Suppressor macrophage (primary cell): ENCODE results near the gene NRROS.

Source experiments
- DNase-seq, 4 experiments: peaks; one replicate each; pipeline ENCODE4 v3.0.0-alpha.2; 2020 to 2022

Gene NRROS

GRCh38 chr3:196686436-196686835 is 46.9 kb downstream of the NRROS start:
- DNase-seq = no peak

GRCh38 chr3:196688349-196688748 is 48.9 kb downstream of the NRROS start:
- peak; percentile 93 to 98 (median 94) for DNase-seq

- peak; percentile 24 to 64 (median 48) for DNase-seq
Measured at GRCh38 chr3:196689941-196690660, 50.6 kb downstream of the NRROS start.

- peak in 3 of 4 experiments; percentile 46 to 65 (median 55) for DNase-seq
Measured at GRCh38 chr3:196691386-196691785, 51.9 kb downstream of the NRROS start.

- DNase-seq = peak; percentile 46 to 65 (median 54)
Measured at GRCh38 chr3:196694202-196694638, 54.7 kb downstream of the NRROS start.

- DNase-seq = peak in 1 of 4 experiments; percentile 21
Measured at GRCh38 chr3:196694941-196695848, 55.7 kb downstream of the NRROS start.

GRCh38 chr3:196695849-196696226 is 56.3 kb downstream of the NRROS start:
- peak in 1 of 4 experiments; percentile 13 for DNase-seq

- no peak for DNase-seq
Measured at GRCh38 chr3:196697270-196697669, 57.8 kb downstream of the NRROS start.

- no peak for DNase-seq
Measured at GRCh38 chr3:196699749-196700148, 60.3 kb downstream of the NRROS start.

- DNase-seq = no peak
Measured at GRCh38 chr3:196700801-196701200, 61.3 kb downstream of the NRROS start.

- no peak for DNase-seq
Measured at GRCh38 chr3:196706327-196706726, 66.8 kb downstream of the NRROS start.

GRCh38 chr3:196706731-196707130 is 67.2 kb downstream of the NRROS start:
- no peak for DNase-seq

- no peak for DNase-seq
Measured at GRCh38 chr3:196707566-196707965, 68.1 kb downstream of the NRROS start.

GRCh38 chr3:196708467-196708866 is 69.0 kb downstream of the NRROS start:
- no peak for DNase-seq
